Activated CD4-positive, CD25-positive, alpha-beta regulatory T cell treated with anti-CD3 and anti-CD28 coated beads, Interleukin-2, amount 50 U/mL, for 16 hours (primary cell): ENCODE results near the gene FNBP1.
A peak's percentile ranks its signal among the peaks of the same experiment; 100 is the strongest.

Experiments used
- DNase-seq: peaks from one replicate; pipeline ENCODE4 v3.0.0-alpha.2; 2020; ENCODE audit warnings: low read depth, low spot score

The FNBP1 gene

DNA sequence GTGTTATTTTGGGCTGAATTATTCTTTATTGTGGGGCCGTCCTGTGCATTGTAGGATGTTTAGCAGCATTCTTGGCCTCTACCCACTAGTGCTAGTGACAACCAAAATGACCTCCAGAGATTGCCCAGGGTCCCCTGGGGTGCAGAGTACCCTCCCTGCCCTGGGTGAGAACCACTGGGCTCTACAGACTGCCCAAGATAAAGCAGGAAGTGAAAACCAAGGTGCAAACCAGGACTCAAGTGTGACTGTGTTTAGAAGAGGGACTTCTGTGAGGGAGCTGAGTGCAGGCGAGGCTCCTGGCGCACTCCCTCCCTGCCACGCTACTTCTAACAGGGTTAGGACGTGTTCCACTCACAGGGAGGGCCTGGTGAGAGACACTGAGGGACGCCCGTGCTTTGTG, 166.2 kb downstream of the FNBP1 start:
- DNase-seq, result no peak

GRCh38 chr9:129875687-129876395, 167.1 kb downstream of the FNBP1 start:
- no peak for DNase-seq

DNA sequence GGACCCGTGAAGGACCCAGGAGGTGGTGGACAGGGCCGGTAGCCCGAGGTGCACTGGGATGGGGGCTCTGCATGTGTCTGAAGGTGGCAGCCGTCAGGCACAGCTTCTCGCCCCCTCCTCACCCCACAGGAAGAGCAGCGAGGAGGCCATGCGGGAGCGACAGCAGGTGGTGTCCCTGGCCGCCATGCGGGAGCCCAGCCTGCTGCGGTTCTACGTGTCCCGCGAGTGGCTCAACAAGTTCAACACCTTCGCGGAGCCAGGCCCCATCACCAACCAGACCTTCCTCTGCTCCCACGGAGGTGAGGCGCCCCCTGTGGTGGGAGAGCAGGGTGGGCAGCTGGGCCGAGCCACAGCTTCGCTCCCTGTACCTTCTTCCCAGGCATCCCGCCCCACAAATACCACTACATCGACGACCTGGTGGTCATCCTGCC, 167.8 kb downstream of the FNBP1 start:
- no peak for DNase-seq

GRCh38 chr9:129874261-129875101, 168.5 kb downstream of the FNBP1 start:
- DNase-seq, result no peak

DNA sequence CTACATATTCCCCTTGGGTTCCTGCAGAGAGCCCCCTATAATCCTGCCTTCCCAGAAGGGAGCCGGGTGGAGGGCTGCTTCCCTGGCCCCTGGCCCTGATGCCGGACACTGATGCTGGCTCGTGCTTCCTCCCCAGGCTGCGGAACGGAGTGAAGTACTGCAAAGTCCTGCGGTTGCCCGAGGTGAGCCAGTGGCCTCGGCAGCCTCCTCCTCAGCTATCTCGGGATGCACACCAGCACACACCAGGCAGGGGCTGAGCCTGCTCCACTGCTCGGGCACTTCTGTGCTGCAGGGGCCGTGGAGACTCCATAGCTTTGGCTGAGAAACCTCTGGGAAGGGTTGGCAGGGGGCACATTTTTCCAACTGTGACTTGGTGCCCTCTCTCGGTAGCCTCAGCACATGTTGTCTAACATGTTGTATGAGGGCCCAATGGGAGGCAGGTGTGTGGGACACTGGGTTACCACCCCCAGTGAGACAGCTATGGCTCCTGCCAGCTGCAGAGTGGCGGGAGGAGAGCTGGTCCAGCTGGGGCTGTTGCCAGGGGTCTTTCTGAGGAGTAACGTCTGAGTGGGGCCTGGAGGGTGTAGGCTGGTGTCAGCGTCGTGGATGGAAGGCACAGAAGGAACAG, 169.3 kb downstream of the FNBP1 start:
- no peak for DNase-seq

- DNase-seq, result no peak
Measured at GRCh38 chr9:129871046-129871445, 171.9 kb downstream of the FNBP1 start.

DNA sequence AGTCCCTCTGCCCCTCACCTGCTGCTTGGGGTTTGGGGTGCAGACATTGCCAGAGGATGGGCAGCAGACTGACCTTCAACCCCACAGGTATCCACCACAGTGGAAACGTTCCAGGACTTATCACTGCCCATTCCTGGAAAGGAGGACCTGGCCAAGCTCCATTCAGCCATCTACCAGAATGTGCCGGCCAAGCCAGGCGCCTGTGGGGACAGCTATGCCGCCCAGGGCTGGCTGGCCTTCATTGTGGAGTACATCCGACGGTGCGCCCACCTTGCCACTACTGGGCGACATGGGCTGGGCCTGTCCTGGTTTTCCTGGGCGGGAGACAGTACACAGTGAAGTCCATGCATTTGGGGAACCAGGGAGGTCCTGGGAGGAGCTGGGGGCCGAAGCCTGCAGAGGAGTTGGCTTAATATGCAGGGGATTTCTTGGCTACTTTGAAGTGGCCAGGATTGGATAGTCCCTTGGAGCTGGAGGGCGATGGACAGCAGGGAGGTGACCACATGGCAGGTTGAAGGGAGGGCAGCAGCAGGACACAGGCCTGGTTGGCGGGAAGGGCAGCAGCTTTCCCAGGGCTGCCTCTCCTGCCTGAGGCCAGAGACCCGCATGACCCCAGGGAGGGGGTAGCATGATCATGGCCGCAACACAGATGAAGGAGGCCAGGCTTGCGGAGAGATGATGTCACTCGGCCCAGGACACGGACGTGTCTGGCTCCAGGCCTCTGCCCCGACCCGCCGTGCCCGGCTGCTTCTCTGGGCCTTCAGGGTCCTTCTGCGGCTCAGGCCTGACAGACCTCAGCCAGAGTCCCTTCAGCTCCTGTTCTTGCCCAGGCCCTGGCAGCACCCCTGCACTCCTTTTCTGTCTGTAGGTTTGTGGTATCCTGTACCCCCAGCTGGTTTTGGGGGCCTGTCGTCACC, 173.1 kb downstream of the FNBP1 start:
- no peak for DNase-seq

- DNase-seq, result peak; percentile 80
Measured at GRCh38 chr9:129868872-129869486, 174.0 kb downstream of the FNBP1 start.

DNA sequence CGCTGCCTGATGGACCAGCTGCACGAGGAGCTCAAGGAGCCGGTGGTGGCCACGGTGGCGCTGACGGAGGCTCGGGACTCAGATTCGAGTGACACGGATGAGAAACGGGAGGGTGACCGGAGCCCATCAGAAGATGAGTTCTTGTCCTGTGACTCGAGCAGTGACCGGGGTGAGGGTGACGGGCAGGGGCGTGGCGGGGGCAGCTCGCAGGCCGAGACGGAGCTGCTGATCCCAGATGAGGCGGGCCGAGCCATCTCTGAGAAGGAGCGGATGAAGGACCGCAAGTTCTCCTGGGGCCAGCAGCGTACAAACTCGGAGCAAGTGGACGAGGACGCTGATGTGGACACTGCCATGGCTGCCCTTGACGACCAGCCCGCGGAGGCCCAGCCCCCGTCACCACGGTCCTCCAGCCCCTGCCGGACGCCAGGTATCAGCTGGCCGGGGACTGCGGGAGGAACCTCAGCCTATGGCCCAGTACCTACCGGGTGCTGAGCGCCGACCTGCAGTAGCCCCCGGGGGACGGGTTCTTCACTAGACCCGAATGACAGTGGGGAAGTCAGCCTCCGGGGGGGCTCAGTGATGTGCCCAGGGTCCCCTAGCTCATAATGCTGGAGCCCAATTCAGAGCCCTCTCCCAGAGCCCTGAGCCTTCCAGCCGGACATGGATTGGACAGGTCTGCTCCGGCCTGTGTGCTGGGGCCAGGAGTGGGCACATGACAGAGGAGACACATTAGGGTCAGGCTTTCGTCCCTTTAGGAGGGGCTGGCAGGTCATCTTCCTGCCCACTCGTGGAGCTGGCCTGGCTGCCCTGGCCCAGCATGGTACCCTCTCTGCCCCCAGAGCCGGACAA, 174.7 kb downstream of the FNBP1 start:
- no peak for DNase-seq

GRCh38 chr9:129867136-129868022, 175.6 kb downstream of the FNBP1 start:
- no peak for DNase-seq

GRCh38 chr9:129866394-129867135, 176.4 kb downstream of the FNBP1 start:
- no peak for DNase-seq

DNA sequence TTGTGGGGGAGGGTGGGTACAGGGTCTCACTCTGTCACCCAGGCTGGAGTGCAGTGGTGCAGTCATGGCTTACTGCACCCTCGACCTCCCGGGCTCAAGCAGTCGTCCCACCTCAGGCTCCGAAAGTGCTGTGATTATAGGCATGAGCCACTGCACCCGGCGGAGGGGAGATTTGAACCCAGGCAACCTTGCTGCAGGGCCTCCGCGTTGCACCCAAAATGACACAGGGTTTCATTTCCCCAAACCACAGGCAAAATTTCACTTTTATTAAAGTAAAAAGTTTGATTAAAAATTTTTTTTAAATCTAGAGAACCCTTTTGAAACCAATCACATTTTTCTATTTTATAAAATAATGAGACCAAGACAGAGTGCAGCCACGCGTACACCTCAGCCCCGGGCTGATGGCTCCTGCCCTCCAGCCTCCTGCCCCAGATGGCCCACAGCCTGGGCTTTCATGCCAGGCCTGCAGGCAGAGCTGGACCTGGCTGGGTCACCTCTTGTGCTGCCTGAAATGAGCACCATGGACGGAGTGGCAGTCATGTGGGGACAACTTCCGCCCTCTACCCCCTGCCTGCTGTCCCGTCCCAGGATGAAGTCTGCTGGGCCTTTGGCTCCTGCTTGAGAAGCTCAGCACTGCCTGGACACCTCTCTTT, 177.2 kb downstream of the FNBP1 start:
- DNase-seq, result no peak

GRCh38 chr9:129864991-129865647, 177.9 kb downstream of the FNBP1 start:
- DNase-seq, result no peak

DNA sequence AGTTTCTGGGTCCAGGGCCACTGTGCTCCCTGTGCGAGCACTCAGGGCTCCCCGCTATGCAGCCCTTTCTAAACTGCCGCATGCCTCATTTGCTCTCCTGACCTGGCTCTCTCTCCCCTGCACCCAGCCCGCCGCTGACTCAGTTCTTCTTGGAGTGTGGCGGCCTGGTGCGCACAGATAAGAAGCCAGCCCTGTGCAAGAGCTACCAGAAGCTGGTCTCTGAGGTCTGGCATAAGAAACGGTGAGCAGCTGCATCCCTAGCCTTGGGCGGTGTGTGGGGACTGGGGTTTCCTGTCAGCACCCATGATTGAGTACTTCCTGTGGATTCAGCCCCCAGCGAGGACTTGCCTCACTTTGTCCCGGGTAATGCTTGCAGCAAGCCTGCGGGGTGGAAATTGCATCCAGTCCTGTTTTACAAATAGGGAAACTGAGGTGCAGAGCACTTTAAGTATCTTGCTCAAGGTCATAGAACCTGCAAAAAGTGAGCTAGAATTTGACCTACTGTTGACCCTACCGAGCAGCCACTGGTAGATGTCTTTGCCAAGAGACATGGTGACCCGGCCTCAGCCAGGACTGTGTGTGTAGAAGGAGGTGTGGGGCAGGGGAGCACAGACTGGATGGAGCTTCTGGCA, 179.8 kb downstream of the FNBP1 start:
- no peak for DNase-seq

- DNase-seq, result no peak
Measured at GRCh38 chr9:129861447-129861827, 181.6 kb downstream of the FNBP1 start.

GRCh38 chr9:129860653-129861446, 182.1 kb downstream of the FNBP1 start:
- DNase-seq, result no peak
